Large intestine (tissue), 3 donors: ENCODE results near the gene FCHSD2. TPM values are rescaled to one million over a fixed set of nuclear protein-coding genes. Genes with fewer than 3 reads are reported as not detected.

ENCODE experiments used
- DNase-seq, 2 donors: peaks; one replicate each; pipeline versions ENCODE4 v3.0.0 to v3.0.0-alpha.2; 2013
- H3K27ac ChIP-seq: one replicate; pipeline ENCODE4 v1.5.1; 2013; ENCODE audit warnings: low read length
- H3K27me3 ChIP-seq: 2 replicates; pipeline ENCODE4 v1.6.1; 2013; ENCODE audit warnings: low read length; ENCODE audit not compliant: control insufficient read depth, insufficient read depth
- H3K36me3 ChIP-seq: 2 replicates; pipeline ENCODE4 v1.6.1; 2013; ENCODE audit warnings: low read length; ENCODE audit not compliant: control insufficient read depth, insufficient read depth
- H3K4me1 ChIP-seq: one replicate; pipeline ENCODE4 v1.6.1; 2013; ENCODE audit warnings: low read length; ENCODE audit not compliant: control insufficient read depth, insufficient read depth
- H3K4me3 ChIP-seq: one replicate; pipeline ENCODE4 v1.5.1; 2013; ENCODE audit warnings: low read length
- H3K9me3 ChIP-seq: one replicate; pipeline ENCODE4 v1.6.1; 2013; ENCODE audit warnings: mild to moderate bottlenecking, low read depth, low read length, moderate library complexity; ENCODE audit not compliant: control insufficient read depth
- WGBS: methylation state at CpG from one replicate; pipeline ENCODE4 v1.1.5; 2013; ENCODE audit warnings: low lambda C conversion rate; ENCODE audit not compliant: insufficient coverage; 5-methylcytosine and 5-hydroxymethylcytosine counted together
- polyA plus RNA-seq: library from polyadenylated mRNA; unstranded; fragments of 120-200 nt; gene quantifications from one replicate; pipeline ENCODE4 v1.2.1, GENCODE V29; 2013

Gene FCHSD2
- polyA plus RNA-seq, 1 donor, result 23.4 TPM

DNA sequence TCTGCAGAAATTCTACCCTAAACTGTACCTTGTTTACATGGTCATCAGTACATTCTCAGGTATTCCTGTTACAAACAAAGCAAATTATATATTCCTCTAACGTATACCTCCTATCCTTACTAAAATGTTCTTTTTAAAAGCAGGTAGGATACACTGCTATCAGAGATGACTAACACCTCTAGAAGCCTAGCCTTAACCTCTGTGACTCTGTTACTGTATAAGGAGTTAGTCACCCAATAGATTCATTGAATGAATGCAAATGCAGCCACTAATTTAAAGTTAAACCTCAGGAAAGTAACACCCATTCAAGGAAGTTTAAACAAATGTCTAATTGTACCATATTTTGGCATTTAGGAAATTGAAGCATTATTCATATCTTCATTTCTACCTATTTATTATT lies 82.2 kb downstream of the FCHSD2 start:
- Histone ChIP-seq H3K36me3 (peaks cover 2% of the 10 kb centered on the region), H3K27ac (no peak overlapping the region), H3K9me3 (no peaks in the 10 kb centered on the region), H3K4me3 (no peak overlapping the region), H3K4me1 (no peaks in the 10 kb centered on the region), H3K27me3 (no peaks in the 10 kb centered on the region)
- WGBS, result 83% methylated on average over 1 of the region's 1 CpG
- DNase-seq, result no peak

DNA sequence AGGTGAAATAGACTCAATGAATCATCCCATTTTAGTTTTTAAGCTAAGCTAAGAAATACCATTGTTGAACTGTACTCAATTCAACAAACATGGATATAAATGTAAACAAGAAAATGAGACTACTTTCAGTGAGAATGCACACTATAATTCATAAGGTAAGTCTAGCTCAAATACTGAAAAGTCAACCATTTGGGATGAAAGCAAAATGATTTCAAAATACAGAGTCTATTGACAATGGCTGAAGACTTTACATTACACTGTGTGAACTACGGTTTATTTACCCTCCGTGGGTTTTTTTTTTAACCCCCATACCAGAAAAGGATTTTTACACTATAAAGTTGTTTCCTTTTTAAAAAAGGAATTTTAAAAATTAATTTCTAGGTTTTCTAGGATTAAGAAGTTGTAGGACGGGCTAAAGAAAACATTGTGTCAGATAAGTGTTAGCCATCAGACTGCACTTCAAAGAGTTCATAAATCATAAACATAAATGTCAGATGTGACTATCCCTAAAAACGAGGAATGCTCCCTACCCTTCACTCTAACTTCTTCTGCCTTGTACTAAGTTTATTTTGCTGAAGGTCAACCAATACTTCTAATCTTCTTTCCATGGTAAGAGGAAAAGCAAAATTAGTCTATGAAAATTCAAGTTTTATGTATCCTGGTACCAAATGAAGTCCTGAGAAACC lies 83.0 kb downstream of the FCHSD2 start:
- Histone ChIP-seq H3K9me3 (no peaks in the 10 kb centered on the region), H3K4me1 (no peaks in the 10 kb centered on the region), H3K4me3 (no peak overlapping the region), H3K27ac (no peak overlapping the region), H3K27me3 (no peaks in the 10 kb centered on the region), H3K36me3 (peaks cover 2% of the 10 kb centered on the region)
- DNase-seq, result no peak
- WGBS, result 40% methylated on average over 2 of the region's 4 CpGs

DNA sequence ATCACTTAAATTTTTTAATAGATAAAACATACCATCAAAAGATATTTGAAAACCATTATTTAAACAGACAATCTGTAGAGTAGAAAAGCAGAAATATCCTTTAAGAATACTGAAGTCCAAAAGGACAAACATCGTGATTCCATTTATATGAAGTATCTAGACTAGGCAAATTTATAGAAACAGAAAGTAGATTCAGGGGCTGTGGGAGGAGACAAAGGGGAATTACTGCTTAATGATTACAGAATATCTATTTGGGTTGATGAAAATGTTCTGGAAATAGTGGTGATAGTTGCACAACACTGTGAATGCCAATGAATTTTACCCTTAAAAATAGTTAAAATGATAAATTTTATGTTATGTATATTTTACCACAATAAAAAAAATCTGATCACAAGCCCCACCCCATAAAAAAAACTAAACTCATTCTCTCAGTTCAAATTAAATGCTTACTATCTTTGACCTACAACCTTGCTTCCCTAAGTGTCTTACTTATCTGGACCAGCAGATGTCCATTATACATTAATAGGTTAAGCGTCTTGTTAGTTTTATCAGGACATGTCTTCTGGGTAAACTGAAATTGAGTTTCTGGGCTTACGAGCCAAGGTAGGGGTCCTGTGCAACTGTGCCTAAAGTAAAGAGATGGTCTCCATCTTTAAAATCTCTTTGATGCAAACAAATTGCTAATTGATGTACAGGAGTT lies 86.3 kb downstream of the FCHSD2 start:
- H3K27ac ChIP-seq, result no peak overlapping the region
- no peak overlapping the region for H3K4me3 ChIP-seq
- H3K27me3 ChIP-seq, result no peaks in the 10 kb centered on the region
- no peaks in the 10 kb centered on the region for H3K4me1 ChIP-seq
- no peaks in the 10 kb centered on the region for H3K9me3 ChIP-seq
- DNase-seq, result no peak
- H3K36me3 ChIP-seq, result no peaks in the 10 kb centered on the region
- whole genome bisulfite sequencing, result 80% methylated on average over 1 of the region's 3 CpGs

DNA sequence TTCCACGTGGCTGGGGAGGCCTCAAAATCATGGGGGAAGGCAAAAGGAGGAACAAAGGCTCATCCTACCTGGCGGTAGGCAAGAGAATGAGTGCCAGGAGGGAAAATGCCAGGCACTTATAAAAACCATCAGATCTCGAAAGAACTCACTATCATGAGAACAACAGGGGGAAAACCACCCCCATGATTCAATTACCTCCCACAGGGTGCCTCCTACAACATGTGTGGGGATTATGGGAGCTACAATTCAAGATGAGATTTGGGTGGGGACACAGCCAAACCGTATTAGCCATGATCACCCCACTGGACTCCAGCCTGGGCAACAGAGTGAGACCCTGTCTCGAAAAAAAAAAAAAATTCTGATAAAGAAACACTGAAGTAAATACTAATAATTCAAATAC lies 87.1 kb downstream of the FCHSD2 start:
- 80% methylated on average over 1 of the region's 5 CpGs for WGBS
- Histone ChIP-seq H3K36me3 (no peaks in the 10 kb centered on the region), H3K27me3 (no peaks in the 10 kb centered on the region), H3K9me3 (no peaks in the 10 kb centered on the region), H3K4me1 (no peaks in the 10 kb centered on the region), H3K4me3 (no peak overlapping the region), H3K27ac (no peak overlapping the region)
- DNase-seq, result no peak

DNA sequence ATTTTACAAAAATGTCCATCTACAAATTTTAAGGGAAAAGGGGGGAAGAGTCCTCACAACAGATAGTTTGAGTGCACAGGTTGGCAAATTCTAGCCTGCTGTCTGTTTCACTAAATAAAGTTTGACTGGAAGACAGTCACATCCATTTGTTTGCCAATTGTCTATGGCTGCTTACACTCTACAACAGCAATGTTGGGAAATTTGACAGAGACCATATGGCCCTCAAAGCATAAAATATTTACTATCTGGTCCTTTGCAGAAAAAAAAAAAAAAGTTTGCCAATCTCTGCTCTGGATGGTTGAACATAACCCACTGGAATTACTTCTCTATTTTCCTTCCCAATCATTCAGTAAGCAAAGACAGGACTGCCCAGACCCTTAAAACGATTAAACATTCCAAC lies 88.2 kb downstream of the FCHSD2 start:
- no peaks in the 10 kb centered on the region for H3K9me3 ChIP-seq
- no peaks in the 10 kb centered on the region for H3K27me3 ChIP-seq
- WGBS, result no CpG with 5 or more reads among the region's 1 CpG
- H3K4me1 ChIP-seq, result no peaks in the 10 kb centered on the region
- H3K4me3 ChIP-seq, result no peak overlapping the region
- H3K27ac ChIP-seq, result no peak overlapping the region
- no peaks in the 10 kb centered on the region for H3K36me3 ChIP-seq
- no peak for DNase-seq

DNA sequence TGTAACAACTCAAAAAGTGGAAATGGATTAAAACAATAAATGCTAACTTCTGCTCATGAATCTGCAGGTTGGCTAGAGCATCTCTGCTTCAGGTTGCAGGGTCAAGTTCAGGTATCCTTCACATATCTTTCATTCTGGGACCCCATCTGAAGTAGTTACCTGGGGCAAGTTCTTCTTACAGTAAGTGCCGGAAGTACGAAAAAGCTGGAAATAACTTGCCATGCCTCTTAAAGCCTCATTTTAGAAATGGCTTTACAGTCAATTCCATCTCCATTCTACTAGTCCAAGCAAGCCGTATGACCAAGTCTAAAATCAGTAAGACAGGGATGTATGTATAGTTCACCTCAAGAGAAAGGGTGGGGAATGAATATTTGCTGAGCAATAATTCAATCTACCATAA lies 93.7 kb downstream of the FCHSD2 start:
- no peaks in the 10 kb centered on the region for H3K4me1 ChIP-seq
- H3K27me3 ChIP-seq, result no peaks in the 10 kb centered on the region
- H3K36me3 ChIP-seq, result no peaks in the 10 kb centered on the region
- H3K4me3 ChIP-seq, result no peak overlapping the region
- no peak overlapping the region for H3K27ac ChIP-seq
- DNase-seq, result no peak
- no peaks in the 10 kb centered on the region for H3K9me3 ChIP-seq
- no CpG with 5 or more reads among the region's 3 CpGs for WGBS

DNA sequence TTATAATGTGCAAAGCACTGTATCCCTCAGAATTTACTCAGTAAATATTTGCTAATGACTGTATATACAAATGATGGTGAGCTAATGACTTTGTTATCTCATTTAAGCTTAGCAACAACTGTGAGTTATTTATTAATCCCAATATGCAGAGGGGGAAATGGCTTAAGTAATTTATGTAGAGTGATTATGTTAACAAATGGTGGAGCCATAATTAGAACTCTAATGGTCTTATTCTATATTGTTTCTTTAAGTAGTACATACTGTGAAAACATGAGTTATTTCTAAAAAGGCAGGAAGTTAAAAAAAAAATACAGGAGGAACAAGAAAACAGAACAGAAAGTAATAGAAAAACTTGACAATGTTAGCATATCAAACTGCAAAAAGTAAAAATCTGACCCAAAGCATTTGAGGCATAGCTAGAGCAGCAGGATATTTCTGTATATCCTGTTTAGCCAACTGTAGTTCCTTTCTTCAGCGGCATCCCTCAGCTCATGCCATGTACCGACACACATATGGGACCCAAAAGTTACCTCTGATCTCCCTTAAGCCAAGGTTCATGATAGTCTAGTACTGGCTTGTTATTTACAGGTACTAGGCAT lies 94.2 kb downstream of the FCHSD2 start:
- no CpG with 5 or more reads among the region's 2 CpGs for WGBS
- Histone ChIP-seq H3K36me3 (no peaks in the 10 kb centered on the region), H3K27ac (no peak overlapping the region), H3K27me3 (no peaks in the 10 kb centered on the region), H3K9me3 (no peaks in the 10 kb centered on the region), H3K4me1 (no peaks in the 10 kb centered on the region), H3K4me3 (no peak overlapping the region)
- DNase-seq, result peak in 1 of 2 donors; percentile 11

DNA sequence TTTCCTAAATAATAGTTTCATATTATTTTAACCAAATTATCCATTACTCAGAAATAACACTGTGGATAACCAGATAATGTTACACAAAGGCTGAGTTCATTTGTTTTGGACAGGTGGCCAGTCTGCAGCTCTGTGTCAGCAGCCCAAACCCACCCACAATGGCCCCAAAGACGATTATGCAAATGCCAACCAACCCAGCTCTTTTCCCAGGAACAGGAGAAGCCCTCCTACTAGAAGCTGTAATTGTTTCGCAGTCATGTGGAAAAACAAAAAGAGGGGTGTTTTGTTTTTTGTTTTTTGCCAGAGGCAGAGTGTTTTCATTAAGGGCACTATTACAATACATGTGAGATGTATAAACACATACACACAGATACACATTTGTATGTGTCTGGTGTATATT lies 102.1 kb downstream of the FCHSD2 start:
- Histone ChIP-seq H3K4me1 (no peaks in the 10 kb centered on the region), H3K36me3 (peaks cover 4% of the 10 kb centered on the region), H3K9me3 (no peaks in the 10 kb centered on the region), H3K4me3 (no peak overlapping the region), H3K27ac (no peak overlapping the region), H3K27me3 (no peaks in the 10 kb centered on the region)
- WGBS, result no CpG with 5 or more reads among the region's 2 CpGs
- no peak for DNase-seq

DNA sequence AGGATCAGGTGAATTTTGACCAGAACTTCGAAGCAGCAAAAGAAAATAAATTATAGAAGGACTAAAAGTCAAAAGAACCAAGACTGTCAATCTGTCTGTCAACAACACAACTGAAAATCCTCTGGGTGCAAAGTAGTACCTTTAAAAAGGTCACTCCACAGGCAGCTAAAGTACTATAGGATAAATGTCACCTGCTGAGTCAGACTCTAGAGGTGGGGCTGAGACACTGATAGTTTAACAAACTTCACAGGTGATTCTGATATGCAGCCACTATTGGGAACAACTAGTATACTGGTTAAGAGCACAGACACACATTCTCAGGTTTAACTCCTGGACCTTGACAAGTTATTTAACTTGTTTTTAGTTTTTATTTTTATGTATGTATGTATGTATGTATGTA lies 107.3 kb downstream of the FCHSD2 start:
- H3K4me1 ChIP-seq, result no peaks in the 10 kb centered on the region
- no peaks in the 10 kb centered on the region for H3K9me3 ChIP-seq
- no peak overlapping the region for H3K27ac ChIP-seq
- no peak overlapping the region for H3K4me3 ChIP-seq
- H3K36me3 ChIP-seq, result peaks cover 4% of the 10 kb centered on the region
- no peaks in the 10 kb centered on the region for H3K27me3 ChIP-seq
- WGBS, result no CpG with 5 or more reads among the region's 1 CpG
- DNase-seq, result peak in 1 of 2 donors; percentile 9

DNA sequence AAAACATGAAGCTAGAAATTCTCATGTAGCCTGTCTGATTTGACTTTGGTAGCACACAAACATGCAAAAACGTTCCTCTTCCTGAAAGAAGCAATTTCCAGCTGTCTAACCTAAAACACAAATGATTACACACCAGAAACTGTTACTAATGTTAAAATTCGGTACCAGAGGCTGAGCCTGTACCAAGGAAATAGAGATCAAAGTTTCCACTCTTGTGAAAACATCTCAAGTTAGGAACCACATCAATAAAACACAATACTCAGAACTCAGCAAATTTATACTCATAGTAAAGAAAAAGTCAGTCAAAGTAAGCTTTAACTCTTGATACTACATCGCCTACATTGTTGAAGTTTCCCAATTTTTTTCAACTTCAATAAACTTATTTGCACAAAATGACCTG lies 107.8 kb downstream of the FCHSD2 start:
- H3K4me1 ChIP-seq, result no peaks in the 10 kb centered on the region
- peaks cover 4% of the 10 kb centered on the region for H3K36me3 ChIP-seq
- 100% methylated on average over 1 of the region's 3 CpGs for WGBS
- no peak overlapping the region for H3K4me3 ChIP-seq
- no peaks in the 10 kb centered on the region for H3K9me3 ChIP-seq
- H3K27ac ChIP-seq, result no peak overlapping the region
- H3K27me3 ChIP-seq, result no peaks in the 10 kb centered on the region
- DNase-seq, result no peak
